ENCODE results near the gene AHCYL1. TPM values are rescaled to one million over a fixed set of nuclear protein-coding genes. Genes with fewer than 3 reads are reported as not detected.
A peak's percentile ranks its signal among the peaks of the same experiment; 100 is the strongest.

The AHCYL1 gene
- total RNA-seq, 1 experiment from 2014 or later: 147 TPM

DNA sequence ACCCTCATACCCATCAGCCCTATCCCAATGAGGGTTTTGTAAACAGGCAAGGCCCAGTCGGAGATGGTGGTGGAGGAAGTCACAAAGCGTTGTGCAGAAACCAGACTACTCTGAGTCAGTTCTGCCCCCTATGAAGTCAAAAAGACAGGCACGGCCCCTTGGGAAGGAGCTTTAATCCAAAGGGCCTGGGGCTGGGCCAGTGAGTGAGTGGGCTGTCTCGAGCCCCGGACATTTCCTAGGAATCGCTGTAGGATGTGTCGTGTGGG is 442 bp upstream of the AHCYL1 start:
- H3K27ac ChIP-seq: peak overlapping the region; percentile 39
- TF ChIP-seq, protein P1, sequence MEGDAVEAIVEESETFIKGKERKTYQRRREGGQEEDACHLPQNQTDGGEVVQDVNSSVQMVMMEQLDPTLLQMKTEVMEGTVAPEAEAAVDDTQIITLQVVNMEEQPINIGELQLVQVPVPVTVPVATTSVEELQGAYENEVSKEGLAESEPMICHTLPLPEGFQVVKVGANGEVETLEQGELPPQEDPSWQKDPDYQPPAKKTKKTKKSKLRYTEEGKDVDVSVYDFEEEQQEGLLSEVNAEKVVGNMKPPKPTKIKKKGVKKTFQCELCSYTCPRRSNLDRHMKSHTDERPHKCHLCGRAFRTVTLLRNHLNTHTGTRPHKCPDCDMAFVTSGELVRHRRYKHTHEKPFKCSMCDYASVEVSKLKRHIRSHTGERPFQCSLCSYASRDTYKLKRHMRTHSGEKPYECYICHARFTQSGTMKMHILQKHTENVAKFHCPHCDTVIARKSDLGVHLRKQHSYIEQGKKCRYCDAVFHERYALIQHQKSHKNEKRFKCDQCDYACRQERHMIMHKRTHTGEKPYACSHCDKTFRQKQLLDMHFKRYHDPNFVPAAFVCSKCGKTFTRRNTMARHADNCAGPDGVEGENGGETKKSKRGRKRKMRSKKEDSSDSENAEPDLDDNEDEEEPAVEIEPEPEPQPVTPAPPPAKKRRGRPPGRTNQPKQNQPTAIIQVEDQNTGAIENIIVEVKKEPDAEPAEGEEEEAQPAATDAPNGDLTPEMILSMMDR (conservative IDR thresholded peaks at IDR 0.05): no peak
- TF ChIP-seq EZH2 (IDR thresholded peaks at IDR 0.05; ENCODE audit: low read depth): no peak
- peak overlapping the region; percentile 58 for H3K4me2 ChIP-seq
- no peaks in the 10 kb centered on the region for H3K9me3 ChIP-seq (ENCODE audit: insufficient read depth, low read depth)
- peaks cover 45% of the 10 kb centered on the region for H3K79me2 ChIP-seq (ENCODE audit: low read depth)
- no peaks in the 10 kb centered on the region for H3K27me3 ChIP-seq (ENCODE audit: insufficient read depth, low read depth)
- no peak overlapping the region; the same call in 1 of the 2 replicates for H3K4me3 ChIP-seq
- ChIA-PET POLR2A (ENCODE audit: unreplicated experiment) (interaction anchor here (0.5 to 0.8 kb wide), 3 partner anchors 155 to 198 kb away, joined by 3 to 6 read pairs (median 3); no protein-coding TSS in a partner anchor), CTCF (interaction anchor here (0.6 to 2.1 kb wide), 17 partner anchors 25 to 862 kb away, joined by 3 to 23 read pairs (median 4); no protein-coding TSS in a partner anchor)
- H3K36me3 ChIP-seq (ENCODE audit: low read depth): peaks cover 26% of the 10 kb centered on the region
- peaks cover 29% of the 10 kb centered on the region for H4K20me1 ChIP-seq (ENCODE audit: insufficient read depth)
- no TSS peak for BruUV-seq (replicated peaks)
- no peak for DNase-seq
- no peaks in the 10 kb centered on the region for H3K9me2 ChIP-seq (ENCODE audit: insufficient read depth)
- H3K4me1 ChIP-seq (replicated peaks; ENCODE audit: insufficient read depth): peaks cover 87% of the 10 kb centered on the region
- peaks cover 22% of the 10 kb centered on the region for H3F3A ChIP-seq (ENCODE audit: insufficient read depth, low read depth)
- intact Hi-C loops (cut with micrococcal nuclease; ENCODE audit: unreplicated experiment): loop anchor here (1.0 to 2.0 kb wide), 6 partner anchors 27 to 438 kb away; no protein-coding TSS in a partner anchor
- H2AFZ ChIP-seq: peak overlapping the region; percentile 30; the same call in 1 of the 2 replicates

DNA sequence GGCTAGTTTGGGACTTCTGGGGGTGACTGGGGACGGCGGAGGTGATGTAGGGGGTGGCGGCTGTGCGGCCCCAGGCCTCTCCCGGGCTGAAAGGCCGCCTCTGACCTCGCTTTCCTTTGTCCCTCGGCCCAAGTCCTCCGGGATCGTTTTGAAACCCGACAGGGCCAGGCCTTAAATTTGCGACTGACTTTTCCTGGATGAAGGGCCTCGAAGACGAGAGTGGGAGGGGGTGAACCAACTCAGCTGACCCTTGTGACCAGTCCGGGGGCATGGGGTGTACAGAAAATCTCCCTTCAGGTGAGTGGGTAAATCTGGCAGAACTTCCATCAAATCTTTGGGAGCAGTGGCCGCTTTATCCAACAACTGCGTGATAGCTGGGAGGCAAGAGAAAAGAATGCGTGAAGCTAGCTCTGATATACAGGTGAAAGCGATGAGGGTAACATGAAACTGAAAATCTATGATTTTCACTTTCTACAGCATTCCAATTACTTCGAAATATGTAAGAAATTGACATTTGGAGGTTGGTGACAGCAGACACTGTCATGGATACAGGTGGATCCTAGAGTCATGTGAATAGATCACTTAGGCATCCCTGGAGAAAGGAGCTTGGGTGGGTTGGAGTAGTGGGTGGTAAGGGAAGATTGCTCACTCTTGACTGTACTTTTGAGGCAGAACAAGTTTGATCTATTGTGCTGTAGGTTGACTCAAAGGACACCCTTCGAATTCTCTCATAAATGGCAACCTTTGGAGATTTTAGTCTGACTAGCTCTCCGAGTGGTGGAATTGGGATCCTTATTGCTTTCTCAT is 885 bp downstream of the AHCYL1 start:
- peak overlapping the region; percentile 59 for H3K27ac ChIP-seq
- peaks cover 84% of the 10 kb centered on the region for H3K4me1 ChIP-seq (replicated peaks; ENCODE audit: insufficient read depth)
- H2AFZ ChIP-seq: peak overlapping the region; percentile 70; the same call in 1 of the 2 replicates
- ChIA-PET POLR2A (ENCODE audit: unreplicated experiment) (interaction anchor here (0.7 kb wide), 1 partner anchor 18 kb away, joined by 4 read pairs; no protein-coding TSS in a partner anchor), CTCF (interaction anchor here (0.6 to 2.1 kb wide), 9 partner anchors 26 to 346 kb away, joined by 3 to 22 read pairs (median 7); no protein-coding TSS in a partner anchor)
- H3K9me2 ChIP-seq (ENCODE audit: insufficient read depth): no peaks in the 10 kb centered on the region
- peak overlapping the region; percentile 87 for H3K4me3 ChIP-seq
- H3K9me3 ChIP-seq (ENCODE audit: insufficient read depth, low read depth): no peaks in the 10 kb centered on the region
- TF ChIP-seq, protein P1 (conservative IDR thresholded peaks at IDR 0.05): no peak
- TF ChIP-seq EZH2 (IDR thresholded peaks at IDR 0.05; ENCODE audit: low read depth): no peak
- intact Hi-C loops (cut with micrococcal nuclease; ENCODE audit: unreplicated experiment): loop anchor here (2.0 kb wide), 1 partner anchor 343 kb away; no protein-coding TSS in a partner anchor
- BruUV-seq (replicated peaks): TSS peak; percentile 30
- H3F3A ChIP-seq (ENCODE audit: insufficient read depth, low read depth): peaks cover 9% of the 10 kb centered on the region
- peaks cover 34% of the 10 kb centered on the region for H4K20me1 ChIP-seq (ENCODE audit: insufficient read depth)
- peaks cover 59% of the 10 kb centered on the region for H3K79me2 ChIP-seq (ENCODE audit: low read depth)
- H3K4me2 ChIP-seq: peak overlapping the region; percentile 90
- H3K27me3 ChIP-seq (ENCODE audit: insufficient read depth, low read depth): no peaks in the 10 kb centered on the region
- DNase-seq: no peak
- H3K36me3 ChIP-seq (ENCODE audit: low read depth): peaks cover 37% of the 10 kb centered on the region

DNA sequence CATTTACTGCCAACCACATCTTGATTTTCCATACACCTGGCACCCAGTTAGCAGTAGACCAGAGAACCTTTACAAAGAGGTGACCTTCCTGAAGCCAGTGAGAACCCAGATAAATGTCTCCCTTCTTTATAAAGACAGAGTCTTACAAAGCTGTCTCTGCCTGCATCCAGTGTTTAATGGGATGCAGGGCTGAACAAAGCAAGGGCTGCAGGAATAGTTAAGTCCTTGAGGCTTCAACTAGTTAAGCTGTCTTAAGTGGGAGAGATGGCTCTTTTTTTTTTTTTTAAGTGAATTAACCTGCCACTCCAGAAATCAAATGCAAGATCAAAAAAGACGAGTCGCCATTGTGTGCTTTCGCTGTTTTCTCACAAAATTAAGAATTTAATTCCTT is 1.5 kb downstream of the AHCYL1 start:
- Histone ChIP-seq H4K20me1 (ENCODE audit: insufficient read depth) (peaks cover 34% of the 10 kb centered on the region), H3K4me1 (replicated peaks; ENCODE audit: insufficient read depth) (peaks cover 78% of the 10 kb centered on the region), H3K9me3 (ENCODE audit: insufficient read depth, low read depth) (no peaks in the 10 kb centered on the region), H3K27ac (no peak overlapping the region), H3K4me3 (peak overlapping the region; percentile 87), H3K27me3 (ENCODE audit: insufficient read depth, low read depth) (no peaks in the 10 kb centered on the region), H3K4me2 (peak overlapping the region; percentile 90), H3F3A (ENCODE audit: insufficient read depth, low read depth) (peaks cover 7% of the 10 kb centered on the region; the same call in 1 of the 2 replicates), H3K36me3 (ENCODE audit: low read depth) (peaks cover 41% of the 10 kb centered on the region), H2AFZ (no peak overlapping the region), H3K79me2 (ENCODE audit: low read depth) (peaks cover 65% of the 10 kb centered on the region), H3K9me2 (ENCODE audit: insufficient read depth) (no peaks in the 10 kb centered on the region)
- CTCF ChIA-PET: interaction anchor here (1.1 kb wide), 1 partner anchor 195 kb away, joined by 3 read pairs; no protein-coding TSS in a partner anchor
- POLR2A ChIA-PET (ENCODE audit: unreplicated experiment): no interaction called here
- no peak for DNase-seq
- no TSS peak for BruUV-seq (replicated peaks)
- TF ChIP-seq, protein P1 (conservative IDR thresholded peaks at IDR 0.05): no peak
- TF ChIP-seq EZH2 (IDR thresholded peaks at IDR 0.05; ENCODE audit: low read depth): no peak
- intact Hi-C loops (cut with micrococcal nuclease; ENCODE audit: unreplicated experiment): no loop called here
